Glutamatergic neuron (in vitro differentiated cells): Measurements from ENCODE around the gene EEF2. TPM values are rescaled to one million over a fixed set of nuclear protein-coding genes. Genes with fewer than 3 reads are reported as not detected.

ENCODE experiments used
- DNase-seq: peaks from one replicate; pipeline ENCODE4 v3.0.0; 2022
- H3K27ac Mint-ChIP-seq: one replicate; pipeline ENCODE4 v1.8.0; 2020; ENCODE audit warnings: mild to moderate bottlenecking, mixed read lengths, inconsistent platforms; ENCODE audit not compliant: unreplicated experiment
- H3K27me3 Mint-ChIP-seq: one replicate; pipeline ENCODE4 v1.8.0; 2020; ENCODE audit warnings: mild to moderate bottlenecking, moderate library complexity, mixed read lengths, inconsistent platforms; ENCODE audit not compliant: unreplicated experiment
- H3K36me3 Mint-ChIP-seq: one replicate; pipeline ENCODE4 v1.8.0; 2020; ENCODE audit warnings: mild to moderate bottlenecking, mixed read lengths, inconsistent platforms; ENCODE audit not compliant: unreplicated experiment
- H3K4me1 Mint-ChIP-seq: one replicate; pipeline ENCODE4 v1.8.0; 2020; ENCODE audit warnings: mild to moderate bottlenecking, low read depth, mixed read lengths, inconsistent platforms; ENCODE audit not compliant: unreplicated experiment
- H3K4me3 Mint-ChIP-seq: one replicate; pipeline ENCODE4 v1.8.0; 2020; ENCODE audit warnings: mild to moderate bottlenecking, mixed read lengths, inconsistent platforms; ENCODE audit not compliant: unreplicated experiment
- H3K9me3 Mint-ChIP-seq: one replicate; pipeline ENCODE4 v1.8.0; 2020; ENCODE audit warnings: mild to moderate bottlenecking, moderate library complexity, mixed read lengths, inconsistent platforms; ENCODE audit not compliant: unreplicated experiment
- CTCF ChIP-seq: fragments of 200-600 bp; sonication (generic); IDR thresholded peaks from one replicate; pipeline ENCODE4 v1.5.0; 2021; ENCODE audit not compliant: partially characterized antibody, unreplicated experiment
- total RNA-seq: library from RNA; stranded (reverse); fragmentation: NEBNext Ultra II Directional; extraction: Animal tissue kit (Norgen Biotek cat#: 25700); gene quantifications from one replicate; pipeline ENCODE4 v1.2.1, GENCODE V29; 2021; ENCODE audit not compliant: unreplicated experiment

The EEF2 gene
- total RNA-seq, 1 donor from 2014 or later, result 2,255 TPM

GRCh38 chr19:3979674-3980352, 5.5 kb downstream of the EEF2 start:
- no peak for TF ChIP-seq CTCF
- no peaks in the 10 kb centered on the region for H3K36me3 Mint-ChIP-seq
- no peak for DNase-seq
- H3K4me3 Mint-ChIP-seq, result no peak overlapping the region
- H3K9me3 Mint-ChIP-seq, result peaks cover 15% of the 10 kb centered on the region
- H3K4me1 Mint-ChIP-seq, result peaks cover 11% of the 10 kb centered on the region
- peaks cover 5% of the 10 kb centered on the region for H3K27me3 Mint-ChIP-seq
- H3K27ac Mint-ChIP-seq, result peak overlapping the region; percentile 64

GRCh38 chr19:3979289-3979673, 6.0 kb downstream of the EEF2 start:
- no peak for TF ChIP-seq CTCF
- H3K9me3 Mint-ChIP-seq, result peaks cover 10% of the 10 kb centered on the region
- no peak for DNase-seq
- H3K36me3 Mint-ChIP-seq, result no peaks in the 10 kb centered on the region
- H3K27me3 Mint-ChIP-seq, result peaks cover 1% of the 10 kb centered on the region
- peaks cover 11% of the 10 kb centered on the region for H3K4me1 Mint-ChIP-seq
- peak overlapping the region; percentile 64 for H3K27ac Mint-ChIP-seq
- H3K4me3 Mint-ChIP-seq, result no peak overlapping the region

- peak overlapping the region; percentile 44 for H3K27ac Mint-ChIP-seq
- no peak for DNase-seq
These were observed 7.1 kb downstream of the EEF2 start for GRCh38 chr19:3978145-3978544.

GRCh38 chr19:3977242-3978143, 7.8 kb downstream of the EEF2 start:
- Mint-ChIP-seq H3K4me1 (no peaks in the 10 kb centered on the region), H3K27me3 (peaks cover under 1% of the 10 kb centered on the region), H3K36me3 (no peaks in the 10 kb centered on the region), H3K4me3 (no peak overlapping the region), H3K9me3 (peaks cover 6% of the 10 kb centered on the region), H3K27ac (peak overlapping the region; percentile 44)
- peak; percentile 24 for TF ChIP-seq CTCF
- no peak for DNase-seq

More at GRCh38 chr19:3978145-3978544, 7.1 kb downstream of the EEF2 start:
- peaks cover under 1% of the 10 kb centered on the region for H3K4me1 Mint-ChIP-seq
- H3K36me3 Mint-ChIP-seq, result no peaks in the 10 kb centered on the region
- H3K4me3 Mint-ChIP-seq, result no peak overlapping the region
- no peak for TF ChIP-seq CTCF
- peaks cover 6% of the 10 kb centered on the region for H3K9me3 Mint-ChIP-seq
- peaks cover 1% of the 10 kb centered on the region for H3K27me3 Mint-ChIP-seq
